HEK293 (cell line): ENCODE data around the gene PBX3.

Experiments used
- BCL11B ChIP-seq: fragments of 450-650 bp; formaldehyde crosslinking; IDR thresholded peaks from 2 replicates; pipeline ENCODE4 v1.5.1; 2016; ENCODE audit warnings: low read depth, missing biosample characterization, missing genetic modification characterization
- BCL6B ChIP-seq: fragments of 450-650 bp; formaldehyde crosslinking; IDR thresholded peaks from 2 replicates; pipeline ENCODE4 v1.5.1; 2017; ENCODE audit warnings: missing biosample characterization, missing genetic modification characterization
- EGR2 ChIP-seq: fragments of 450-650 bp; formaldehyde crosslinking; IDR thresholded peaks from 2 replicates; pipeline ENCODE4 v1.5.1; 2016; ENCODE audit warnings: low read depth, missing biosample characterization, missing genetic modification characterization
- FEZF1 ChIP-seq: fragments of 450-650 bp; formaldehyde crosslinking; IDR thresholded peaks from 2 replicates; pipeline ENCODE4 v1.5.1; 2016; ENCODE audit warnings: missing biosample characterization, missing genetic modification characterization
- GLI2 ChIP-seq: fragments of 450-650 bp; formaldehyde crosslinking; IDR thresholded peaks from 2 replicates; pipeline ENCODE4; 2017; ENCODE audit warnings: missing biosample characterization, missing genetic modification characterization, low read depth, borderline replicate concordance
- GLIS2 ChIP-seq: fragments of 450-650 bp; formaldehyde crosslinking; IDR thresholded peaks from 2 replicates; pipeline ENCODE4 v1.5.1; 2016; ENCODE audit warnings: missing biosample characterization, missing genetic modification characterization
- IKZF3 ChIP-seq: fragments of 450-650 bp; IDR thresholded peaks from 2 replicates; pipeline ENCODE4 v1.5.0; 2018; ENCODE audit warnings: missing biosample characterization, mild to moderate bottlenecking, missing genetic modification characterization, moderate library complexity
- KLF7 ChIP-seq: fragments of 450-650 bp; formaldehyde crosslinking; IDR thresholded peaks from 2 replicates; pipeline ENCODE4 v1.5.1; 2016; ENCODE audit warnings: missing biosample characterization, missing genetic modification characterization, borderline replicate concordance
- KLF8 ChIP-seq: fragments of 450-650 bp; formaldehyde crosslinking; IDR thresholded peaks from 2 replicates; pipeline ENCODE4 v1.5.1; 2016; ENCODE audit warnings: missing biosample characterization, missing genetic modification characterization
- REST ChIP-seq: fragments of 450-650 bp; formaldehyde crosslinking; IDR thresholded peaks from 2 replicates; pipeline ENCODE4 v1.5.1; 2016; ENCODE audit warnings: missing biosample characterization, missing genetic modification characterization
- SCRT2 ChIP-seq: fragments of 450-650 bp; formaldehyde crosslinking; IDR thresholded peaks from 2 replicates; pipeline ENCODE4 v1.5.1; 2016; ENCODE audit warnings: missing biosample characterization, missing genetic modification characterization
- SP2 ChIP-seq: fragments of 450-650 bp; formaldehyde crosslinking; IDR thresholded peaks from 2 replicates; pipeline ENCODE4 v1.5.1; 2016; ENCODE audit warnings: missing biosample characterization, missing genetic modification characterization
- SP7 ChIP-seq: fragments of 450-650 bp; formaldehyde crosslinking; IDR thresholded peaks from 2 replicates; pipeline ENCODE4 v1.5.1; 2016; ENCODE audit warnings: missing biosample characterization, missing genetic modification characterization
- TSHZ1 ChIP-seq: fragments of 450-650 bp; formaldehyde crosslinking; IDR thresholded peaks from 2 replicates; pipeline ENCODE4 v1.5.1; 2016; ENCODE audit warnings: missing biosample characterization, missing genetic modification characterization, borderline replicate concordance
- ZEB2 ChIP-seq: fragments of 450-650 bp; formaldehyde crosslinking; IDR thresholded peaks from 2 replicates; pipeline ENCODE4 v1.5.1; 2016; ENCODE audit warnings: missing biosample characterization, missing genetic modification characterization
- ZNF155 ChIP-seq: fragments of 450-650 bp; formaldehyde crosslinking; IDR thresholded peaks from 2 replicates; pipeline ENCODE4 v1.5.1; 2016; ENCODE audit warnings: missing biosample characterization, missing genetic modification characterization
- ZNF157 ChIP-seq: fragments of 450-650 bp; formaldehyde crosslinking; IDR thresholded peaks from 2 replicates; pipeline ENCODE4 v1.5.1; 2016; ENCODE audit warnings: missing biosample characterization, missing genetic modification characterization
- ZNF175 ChIP-seq: fragments of 450-650 bp; formaldehyde crosslinking; IDR thresholded peaks from 2 replicates; pipeline ENCODE4 v1.5.1; 2016; ENCODE audit warnings: missing biosample characterization, missing genetic modification characterization
- ZNF239 ChIP-seq: fragments of 450-650 bp; formaldehyde crosslinking; IDR thresholded peaks from 2 replicates; pipeline ENCODE4 v1.5.1; 2016; ENCODE audit warnings: missing biosample characterization, missing genetic modification characterization
- ZNF24 ChIP-seq: fragments of 450-650 bp; formaldehyde crosslinking; IDR thresholded peaks from 2 replicates; pipeline ENCODE4 v1.5.1; 2016; ENCODE audit warnings: missing biosample characterization, missing genetic modification characterization
- ZNF335 ChIP-seq: fragments of 450-650 bp; formaldehyde crosslinking; conservative IDR thresholded peaks from 2 replicates; pipeline ENCODE4 v1.5.1; 2016; ENCODE audit warnings: missing biosample characterization, missing genetic modification characterization
- ZNF362 ChIP-seq: fragments of 450-650 bp; formaldehyde crosslinking; IDR thresholded peaks from 2 replicates; pipeline ENCODE4 v1.5.1; 2016; ENCODE audit warnings: missing biosample characterization, missing genetic modification characterization
- ZNF366 ChIP-seq: fragments of 450-650 bp; formaldehyde crosslinking; conservative IDR thresholded peaks from 2 replicates; pipeline ENCODE4 v1.5.1; 2016; ENCODE audit warnings: missing biosample characterization, missing genetic modification characterization
- ZNF488 ChIP-seq: fragments of 450-650 bp; formaldehyde crosslinking; IDR thresholded peaks from 2 replicates; pipeline ENCODE4 v1.5.1; 2016; ENCODE audit warnings: missing biosample characterization, missing genetic modification characterization
- ZNF548 ChIP-seq: fragments of 450-650 bp; formaldehyde crosslinking; IDR thresholded peaks from 2 replicates; pipeline ENCODE4 v1.5.1; 2016; ENCODE audit warnings: missing biosample characterization, missing genetic modification characterization
- ZNF558 ChIP-seq: fragments of 450-650 bp; formaldehyde crosslinking; IDR thresholded peaks from 2 replicates; pipeline ENCODE4 v1.5.1; 2016; ENCODE audit warnings: missing biosample characterization, missing genetic modification characterization
- ZNF571 ChIP-seq: fragments of 450-650 bp; formaldehyde crosslinking; IDR thresholded peaks from 2 replicates; pipeline ENCODE4 v1.5.0; 2017; ENCODE audit warnings: missing biosample characterization, missing genetic modification characterization
- ZNF580 ChIP-seq: fragments of 450-650 bp; formaldehyde crosslinking; IDR thresholded peaks from 2 replicates; pipeline ENCODE4 v1.5.1; 2016; ENCODE audit warnings: missing biosample characterization, missing genetic modification characterization
- ZNF610 ChIP-seq: fragments of 450-650 bp; formaldehyde crosslinking; IDR thresholded peaks from 2 replicates; pipeline ENCODE4 v1.5.1; 2016; ENCODE audit warnings: missing biosample characterization, missing genetic modification characterization, borderline replicate concordance
- ZNF677 ChIP-seq: fragments of 450-650 bp; IDR thresholded peaks from 2 replicates; pipeline ENCODE4 v1.5.0; 2018; ENCODE audit warnings: missing biosample characterization, mild to moderate bottlenecking, missing genetic modification characterization, moderate library complexity
- ZSCAN30 ChIP-seq: fragments of 450-650 bp; IDR thresholded peaks from 2 replicates; pipeline ENCODE4 v1.5.1; 2018; ENCODE audit warnings: missing biosample characterization, mild to moderate bottlenecking, missing genetic modification characterization, moderate library complexity
- ZXDB ChIP-seq: fragments of 450-650 bp; formaldehyde crosslinking; IDR thresholded peaks from 2 replicates; pipeline ENCODE4 v1.5.1; 2016; ENCODE audit warnings: missing biosample characterization, missing genetic modification characterization

Gene PBX3

GRCh38 chr9:125887172-125887571, 140.0 kb downstream of the PBX3 start (continued):
- TF ChIP-seq BCL6B (tag by site-specific recombination) (peak; percentile 81), ZNF362 (tag by site-specific recombination) (peak; percentile 63; the same call in 1 of the 2 replicates), SP7 (tag by site-specific recombination) (peak; percentile 97), ZNF580 (tag by site-specific recombination) (peak; percentile 90), ZNF175 (no peak), ZNF155 (no peak), ZNF239 (no peak), EGR2 (tag by site-specific recombination) (no peak), ZNF548 (tag by site-specific recombination) (no peak), ZNF558 (tag by site-specific recombination) (peak; percentile 55; the same call in 1 of the 2 replicates), ZSCAN30 (peak; percentile 92), GLI2 (tag by site-specific recombination) (0 out of 2 replicates have a peak, but pooled peaks have one; percentile 47), SCRT2 (0 out of 2 replicates have a peak, but pooled peaks have one; percentile 17), ZNF488 (tag by site-specific recombination) (peak; percentile 54; the same call in 1 of the 2 replicates), ZXDB (tag by site-specific recombination) (peak; percentile 74), KLF8 (tag by site-specific recombination) (peak; percentile 73), GLIS2 (tag by site-specific recombination) (no peak), ZNF335 (tag by site-specific recombination) (peak; percentile 27; the same call in 1 of the 2 replicates), FEZF1 (tag by site-specific recombination) (peak; percentile 98), IKZF3 (peak; percentile 92), TSHZ1 (peak; percentile 92), ZEB2 (tag by site-specific recombination) (peak; percentile 85), REST (no peak), ZNF677 (tag by site-specific recombination) (no peak), SP2 (tag by site-specific recombination) (peak; percentile 17; the same call in 1 of the 2 replicates), BCL11B (peak; percentile 76), ZNF24 (tag by site-specific recombination) (peak; percentile 71), ZNF157 (tag by site-specific recombination) (no peak), ZNF610 (tag by site-specific recombination) (no peak), KLF7 (tag by site-specific recombination) (no peak), ZNF366 (peak; percentile 92), ZNF571 (tag by site-specific recombination) (no peak)
